ENCODE results near the gene JMJD8. TPM values are rescaled to one million over a fixed set of nuclear protein-coding genes. Genes with fewer than 3 reads are reported as not detected.

Gene JMJD8
- total and polyA plus RNA-seq, 2 donors from 2014 or later, result 75.0 to 80.4 TPM

GRCh38 chr16:631808-632358 lies 52.3 kb downstream of the JMJD8 start:
- FAIRE-seq, result no peak
- TF ChIP-seq, protein P1, sequence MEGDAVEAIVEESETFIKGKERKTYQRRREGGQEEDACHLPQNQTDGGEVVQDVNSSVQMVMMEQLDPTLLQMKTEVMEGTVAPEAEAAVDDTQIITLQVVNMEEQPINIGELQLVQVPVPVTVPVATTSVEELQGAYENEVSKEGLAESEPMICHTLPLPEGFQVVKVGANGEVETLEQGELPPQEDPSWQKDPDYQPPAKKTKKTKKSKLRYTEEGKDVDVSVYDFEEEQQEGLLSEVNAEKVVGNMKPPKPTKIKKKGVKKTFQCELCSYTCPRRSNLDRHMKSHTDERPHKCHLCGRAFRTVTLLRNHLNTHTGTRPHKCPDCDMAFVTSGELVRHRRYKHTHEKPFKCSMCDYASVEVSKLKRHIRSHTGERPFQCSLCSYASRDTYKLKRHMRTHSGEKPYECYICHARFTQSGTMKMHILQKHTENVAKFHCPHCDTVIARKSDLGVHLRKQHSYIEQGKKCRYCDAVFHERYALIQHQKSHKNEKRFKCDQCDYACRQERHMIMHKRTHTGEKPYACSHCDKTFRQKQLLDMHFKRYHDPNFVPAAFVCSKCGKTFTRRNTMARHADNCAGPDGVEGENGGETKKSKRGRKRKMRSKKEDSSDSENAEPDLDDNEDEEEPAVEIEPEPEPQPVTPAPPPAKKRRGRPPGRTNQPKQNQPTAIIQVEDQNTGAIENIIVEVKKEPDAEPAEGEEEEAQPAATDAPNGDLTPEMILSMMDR (IDR thresholded peaks at IDR 0.05; ENCODE audit: borderline replicate concordance, extremely low read depth, insufficient read depth), result no peak
- Histone ChIP-seq H3K27me3 (ENCODE audit: control insufficient read depth, insufficient read depth, low read length) (no peaks in the 10 kb centered on the region), H3K36me3 (ENCODE audit: control insufficient read depth in 2 of 3, insufficient read depth in 3 of 3, low read length in 3 of 3) (peaks cover 0 to 4% (median 0%) of the 10 kb centered on the region in 3 donors), H3K27ac (ENCODE audit: low read depth in 2 of 2, low read length in 2 of 2) (no peak overlapping the region), H3K4me3 (ENCODE audit: low read length in 3 of 3) (no peak overlapping the region), H3K9ac (ENCODE audit: low read length in 3 of 3) (no peak overlapping the region), H3K4me1 (ENCODE audit: control insufficient read depth in 2 of 3, insufficient read depth in 2 of 3, low read depth in 1 of 3, low read length in 3 of 3) (peaks cover 0 to 33% (median 12%) of the 10 kb centered on the region in 3 donors), H3K9me3 (ENCODE audit: control insufficient read depth in 2 of 3, insufficient read depth in 1 of 3, low read length in 3 of 3) (no peaks in the 10 kb centered on the region)
- DNase-seq, result no peak
- intact Hi-C loops (cut with DNase I), result no loop called here

Other genes with a start within 250 kb of the JMJD8 start
- gene CAPN15, start 156.6 kb downstream of the JMJD8 start, total RNA-seq, result 52.9 TPM
- gene CAPN15, start 156.6 kb downstream of the JMJD8 start, polyA plus RNA-seq (ENCODE audit: insufficient read depth, low read depth, low replicate concordance), result 17.9 TPM
- 1.8 TPM for gene PRR35, start 123.9 kb downstream of the JMJD8 start, total RNA-seq
- 24.4 TPM for gene PRR35, start 123.9 kb downstream of the JMJD8 start, polyA plus RNA-seq (ENCODE audit: insufficient read depth, low read depth, low replicate concordance)
- gene NHLRC4, start 117.3 kb downstream of the JMJD8 start, total RNA-seq, result 3.3 TPM
- 17.4 TPM for gene NHLRC4, start 117.3 kb downstream of the JMJD8 start, polyA plus RNA-seq (ENCODE audit: insufficient read depth, low read depth, low replicate concordance)
- 92.9 TPM for gene PIGQ, start 114.4 kb downstream of the JMJD8 start, total RNA-seq
- 118 TPM for gene PIGQ, start 114.4 kb downstream of the JMJD8 start, polyA plus RNA-seq (ENCODE audit: insufficient read depth, low read depth, low replicate concordance)
- gene RAB40C, start 94.3 kb downstream of the JMJD8 start, total RNA-seq, result 24.0 TPM
- 18.1 TPM for gene RAB40C, start 94.3 kb downstream of the JMJD8 start, polyA plus RNA-seq (ENCODE audit: insufficient read depth, low read depth, low replicate concordance)
- gene WFIKKN1, start 53.3 kb downstream of the JMJD8 start, total RNA-seq, result 0.69 TPM
- gene WFIKKN1, start 53.3 kb downstream of the JMJD8 start, polyA plus RNA-seq (ENCODE audit: insufficient read depth, low read depth, low replicate concordance), result 1.8 TPM
- 44.2 TPM for gene METTL26, start 48.0 kb downstream of the JMJD8 start, total RNA-seq
- 183 TPM for gene METTL26, start 48.0 kb downstream of the JMJD8 start, polyA plus RNA-seq (ENCODE audit: insufficient read depth, low read depth, low replicate concordance)
- 36.9 TPM for gene MCRIP2, start 42.5 kb downstream of the JMJD8 start, total RNA-seq
- 265 TPM for gene MCRIP2, start 42.5 kb downstream of the JMJD8 start, polyA plus RNA-seq (ENCODE audit: insufficient read depth, low read depth, low replicate concordance)
- 51.6 TPM for gene WDR90, start 35.0 kb downstream of the JMJD8 start, total RNA-seq
- 10.6 TPM for gene WDR90, start 35.0 kb downstream of the JMJD8 start, polyA plus RNA-seq (ENCODE audit: insufficient read depth, low read depth, low replicate concordance)
- gene RHOT2, start 16.2 kb downstream of the JMJD8 start, total RNA-seq, result 117 TPM
- 90.5 TPM for gene RHOT2, start 16.2 kb downstream of the JMJD8 start, polyA plus RNA-seq (ENCODE audit: insufficient read depth, low read depth, low replicate concordance)
- 0.88 TPM for gene RHBDL1, start 8.7 kb downstream of the JMJD8 start, total RNA-seq
- 9.7 TPM for gene RHBDL1, start 8.7 kb downstream of the JMJD8 start, polyA plus RNA-seq (ENCODE audit: insufficient read depth, low read depth, low replicate concordance)
- 92.9 TPM for gene STUB1, start 3.9 kb downstream of the JMJD8 start, total RNA-seq
- 218 TPM for gene STUB1, start 3.9 kb downstream of the JMJD8 start, polyA plus RNA-seq (ENCODE audit: insufficient read depth, low read depth, low replicate concordance)
- gene WDR24, start 6.1 kb upstream of the JMJD8 start, total RNA-seq, result 11.8 TPM
- gene WDR24, start 6.1 kb upstream of the JMJD8 start, polyA plus RNA-seq (ENCODE audit: insufficient read depth, low read depth, low replicate concordance), result 7.2 TPM
- gene FBXL16, start 21.5 kb upstream of the JMJD8 start, total RNA-seq, result 44.9 TPM
- gene FBXL16, start 21.5 kb upstream of the JMJD8 start, polyA plus RNA-seq (ENCODE audit: insufficient read depth, low read depth, low replicate concordance), result 12.0 TPM
- gene METRN, start 30.8 kb upstream of the JMJD8 start, total RNA-seq, result 34.9 TPM
- 114 TPM for gene METRN, start 30.8 kb upstream of the JMJD8 start, polyA plus RNA-seq (ENCODE audit: insufficient read depth, low read depth, low replicate concordance)
- 44.1 TPM for gene ANTKMT, start 36.8 kb upstream of the JMJD8 start, total RNA-seq
- gene ANTKMT, start 36.8 kb upstream of the JMJD8 start, polyA plus RNA-seq (ENCODE audit: insufficient read depth, low read depth, low replicate concordance), result 70.4 TPM
- 2.6 TPM for gene CCDC78, start 42.1 kb upstream of the JMJD8 start, total RNA-seq
- gene CCDC78, start 42.1 kb upstream of the JMJD8 start, polyA plus RNA-seq (ENCODE audit: insufficient read depth, low read depth, low replicate concordance), result 1.3 TPM
- gene HAGHL, start 42.8 kb upstream of the JMJD8 start, total RNA-seq, result 7.5 TPM
- 18.0 TPM for gene HAGHL, start 42.8 kb upstream of the JMJD8 start, polyA plus RNA-seq (ENCODE audit: insufficient read depth, low read depth, low replicate concordance)
- 36.8 TPM for gene CIAO3, start 56.7 kb upstream of the JMJD8 start, total RNA-seq
- 37.7 TPM for gene CIAO3, start 56.7 kb upstream of the JMJD8 start, polyA plus RNA-seq (ENCODE audit: insufficient read depth, low read depth, low replicate concordance)
- gene MSLN, start 76.4 kb upstream of the JMJD8 start, total RNA-seq, result 19.4 TPM
- 3.7 TPM for gene MSLN, start 76.4 kb upstream of the JMJD8 start, polyA plus RNA-seq (ENCODE audit: insufficient read depth, low read depth, low replicate concordance)
- gene RPUSD1, start 104.0 kb upstream of the JMJD8 start, total RNA-seq, result 16.9 TPM
- 15.1 TPM for gene RPUSD1, start 104.0 kb upstream of the JMJD8 start, polyA plus RNA-seq (ENCODE audit: insufficient read depth, low read depth, low replicate concordance)
- 16.0 TPM for gene CHTF18, start 104.3 kb upstream of the JMJD8 start, total RNA-seq
- gene CHTF18, start 104.3 kb upstream of the JMJD8 start, polyA plus RNA-seq (ENCODE audit: insufficient read depth, low read depth, low replicate concordance), result 4.2 TPM
- gene GNG13, start 116.4 kb upstream of the JMJD8 start, total RNA-seq, result not detected
- not detected for gene GNG13, start 116.4 kb upstream of the JMJD8 start, polyA plus RNA-seq (ENCODE audit: insufficient read depth, low read depth, low replicate concordance)

Measured in kidney (tissue), 14 donors.